ENCODE measurements around the gene POLR3F.
A peak's percentile ranks its signal among the peaks of the same experiment; 100 is the strongest.
"Not testable (repeated sequence)": the region's sequence is repeated elsewhere in the genome, so short reads cannot be mapped to it uniquely, and the experiment has no call there.

The POLR3F gene

GRCh38 chr20:18513208-18513607 lies 46.0 kb downstream of the POLR3F start:
- no peak for TF ChIP-seq CTCF (conservative IDR thresholded peaks at IDR 0.05; ENCODE audit: low read depth)
- no peak for DNase-seq (ENCODE audit: low spot score)
- CTCF ChIA-PET: no interaction called here
- H3K27ac ChIP-seq: no peak overlapping the region
- POLR2A ChIA-PET (ENCODE audit: low non-redundant PET): no interaction called here

GRCh38 chr20:18514127-18514526 lies 46.9 kb downstream of the POLR3F start:
- no peak for DNase-seq (ENCODE audit: low spot score)
- H3K27ac ChIP-seq: 0 out of 2 replicates have a peak overlapping the region, but pooled peaks have one; percentile 19
- CTCF ChIA-PET: interaction anchor here (0.6 kb wide), 2 partner anchors 59 to 1544 kb away, joined by 3 to 4 read pairs; no protein-coding TSS in a partner anchor
- no peak for TF ChIP-seq CTCF (conservative IDR thresholded peaks at IDR 0.05; ENCODE audit: low read depth)
- POLR2A ChIA-PET (ENCODE audit: low non-redundant PET): no interaction called here

GRCh38 chr20:18515973-18516372 lies 48.8 kb downstream of the POLR3F start:
- TF ChIP-seq CTCF (conservative IDR thresholded peaks at IDR 0.05; ENCODE audit: low read depth): no peak
- no peak overlapping the region for H3K27ac ChIP-seq
- CTCF ChIA-PET: no interaction called here
- DNase-seq (ENCODE audit: low spot score): no peak
- POLR2A ChIA-PET (ENCODE audit: low non-redundant PET): no interaction called here

- H3K27ac ChIP-seq; POLR2A ChIA-PET (ENCODE audit: low non-redundant PET); CTCF ChIA-PET; DNase-seq (ENCODE audit: low spot score): not testable (repeated sequence)
Observed at GRCh38 chr20:18522066-18522465, 54.9 kb downstream of the POLR3F start.

GRCh38 chr20:18523066-18523465 lies 55.9 kb downstream of the POLR3F start:
- no peak for DNase-seq (ENCODE audit: low spot score)
- H3K27ac ChIP-seq: peak overlapping the region; percentile 32
- CTCF ChIA-PET: interaction anchor here (1.0 kb wide), 1 partner anchor 42 kb away, joined by 3 read pairs; no protein-coding TSS in a partner anchor
- TF ChIP-seq CTCF (conservative IDR thresholded peaks at IDR 0.05; ENCODE audit: low read depth): no peak
- POLR2A ChIA-PET (ENCODE audit: low non-redundant PET): interaction anchor here (0.7 kb wide), 1 partner anchor 8 kb away, joined by 3 read pairs; no protein-coding TSS in a partner anchor

GRCh38 chr20:18524646-18525045 lies 57.5 kb downstream of the POLR3F start:
- peak; percentile 44 for DNase-seq (ENCODE audit: low spot score)
- ChIA-PET POLR2A (ENCODE audit: low non-redundant PET) (no interaction called here), CTCF (no interaction called here)
- peak overlapping the region; percentile 50; the same call in 1 of the 2 replicates for H3K27ac ChIP-seq
- TF ChIP-seq CTCF (conservative IDR thresholded peaks at IDR 0.05; ENCODE audit: low read depth): no peak

GRCh38 chr20:18526761-18527160 lies 59.6 kb downstream of the POLR3F start:
- DNase-seq (ENCODE audit: low spot score); CTCF ChIA-PET: not testable (repeated sequence)

GRCh38 chr20:18527339-18527738 lies 60.1 kb downstream of the POLR3F start:
- no peak overlapping the region for H3K27ac ChIP-seq
- CTCF ChIA-PET: no interaction called here
- no peak for DNase-seq (ENCODE audit: low spot score)
- TF ChIP-seq CTCF (conservative IDR thresholded peaks at IDR 0.05; ENCODE audit: low read depth): no peak
- POLR2A ChIA-PET (ENCODE audit: low non-redundant PET): no interaction called here

More at GRCh38 chr20:18526761-18527160, 59.6 kb downstream of the POLR3F start:
- POLR2A ChIA-PET (ENCODE audit: low non-redundant PET); H3K27ac ChIP-seq: not testable (repeated sequence)
